B cell (primary cell): ENCODE data around the gene ALG3. TPM values are rescaled to one million over a fixed set of nuclear protein-coding genes. Genes with fewer than 3 reads are reported as not detected.
A peak's percentile ranks its signal among the peaks of the same experiment; 100 is the strongest.

Source experiments
- ATAC-seq: fragments of 200-7000 bp; cut with Tn5 transposase; one replicate; pipeline ENCODE4 v1.10.0; 2021; ENCODE audit warnings: low read depth, mild to moderate bottlenecking, moderate number of reproducible peaks, moderate library complexity
- CTCF ChIA-PET: fragments of 350-600 bp; sonication (Branson Sonifier 250); formaldehyde crosslinking; loops from one replicate; lab custom pipeline; 2021; ENCODE audit warnings: antibody characterized with exemption, inconsistent platforms; lab: Charles Lee
- POLR2A ChIA-PET: fragments of 350-600 bp; sonication (Branson Sonifier 250); formaldehyde crosslinking; loops from one replicate; lab custom pipeline; 2021; ENCODE audit warnings: antibody characterized with exemption; lab: Charles Lee
- DNase-seq: peaks from one replicate; pipeline ENCODE4 v3.0.0; 2013
- H2AFZ ChIP-seq: 2 replicates; pipeline ENCODE4 v1.6.1; 2012; ENCODE audit warnings: mild to moderate bottlenecking, low read depth, low read length; ENCODE audit not compliant: insufficient read depth, poor library complexity, severe bottlenecking
- H3K27ac ChIP-seq, 2 donors: 1 replicate in 1 of 2; 2 replicates in 1 of 2; pipeline ENCODE4 v1.5.1; 2012 to 2013; ENCODE audit warnings: low read length in 2 of 2, mild to moderate bottlenecking in 2 of 2, moderate library complexity in 1 of 2
- H3K27me3 ChIP-seq, 4 experiments: fragments of 200-600 bp in 1 of 4; sonication (generic) in 1 of 4; replicated peaks in 1 of 4; 1 replicate in 2 of 4; 2 replicates in 2 of 4; pipeline versions ENCODE4 v1.6.1 to v1.7.0; 2013 to 2016; ENCODE audit warnings: low read length in 3 of 4, mild to moderate bottlenecking in 2 of 4, mixed read lengths in 1 of 4, moderate library complexity in 1 of 4; ENCODE audit not compliant: insufficient read depth in 4 of 4, control insufficient read depth in 3 of 4; ENCODE audit errors: control extremely low read depth in 1 of 4
- H3K36me3 ChIP-seq, 2 experiments: replicated peaks in 1 of 2; 1 replicate in 1 of 2; 2 replicates in 1 of 2; pipeline versions ENCODE4 v1.6.1 to v1.7.1; 2013; ENCODE audit warnings: low read length in 1 of 2; ENCODE audit not compliant: insufficient read depth in 2 of 2, control insufficient read depth in 1 of 2; ENCODE audit errors: control extremely low read depth in 1 of 2, extremely low read depth in 1 of 2
- H3K4me1 ChIP-seq, 2 donors: fragments of 200-600 bp in 1 of 2; sonication (generic) in 1 of 2; 1 replicate in 1 of 2; 2 replicates in 1 of 2; pipeline versions ENCODE4 v1.5.1 to v1.6.1; 2013 to 2017; ENCODE audit warnings: low read length in 2 of 2; ENCODE audit not compliant: control insufficient read depth in 2 of 2, insufficient read depth in 2 of 2
- H3K4me2 ChIP-seq: replicated peaks from 2 replicates; pipeline ENCODE3; 2012; ENCODE audit warnings: mild to moderate bottlenecking, low read depth, low read length; ENCODE audit not compliant: poor library complexity, severe bottlenecking
- H3K4me3 ChIP-seq, 5 experiments: fragments of 200-600 bp in 1 of 5; sonication (generic) in 1 of 5; 1 replicate in 3 of 5; 2 replicates in 2 of 5; pipeline versions ENCODE4 v1.5.1 to v1.7.0; 2011 to 2016; ENCODE audit warnings: low read length in 4 of 5, mild to moderate bottlenecking in 4 of 5, low read depth in 2 of 5, control low read depth in 1 of 5, moderate library complexity in 1 of 5; ENCODE audit not compliant: insufficient read depth in 1 of 5; ENCODE audit errors: control extremely low read depth in 1 of 5, extremely low read depth in 1 of 5
- H3K79me2 ChIP-seq: fragments of 200-600 bp; sonication (generic); one replicate; pipeline ENCODE4 v1.6.0; 2016; ENCODE audit warnings: low read length; ENCODE audit not compliant: control insufficient read depth, insufficient read depth
- H3K9ac ChIP-seq: fragments of 200-600 bp; sonication (generic); 2 replicates; pipeline ENCODE4 v1.6.1; 2017; ENCODE audit warnings: mild to moderate bottlenecking, low read length, moderate library complexity
- H3K9me3 ChIP-seq, 3 donors: one replicate each; pipeline versions ENCODE4 v1.6.1 to v1.7.1; 2013; ENCODE audit warnings: low read length in 2 of 3; ENCODE audit not compliant: control insufficient read depth in 2 of 3, insufficient read depth in 1 of 3; ENCODE audit errors: control extremely low read depth in 1 of 3
- H4K20me1 ChIP-seq: 2 replicates; pipeline ENCODE4 v1.6.0; 2012; ENCODE audit warnings: mild to moderate bottlenecking, low read length; ENCODE audit not compliant: insufficient read depth, control insufficient read depth, poor library complexity, severe bottlenecking
- H3K27ac Mint-ChIP-seq: one replicate; pipeline ENCODE4 v1.8.0; 2021; ENCODE audit warnings: mixed read lengths
- H3K27me3 Mint-ChIP-seq: one replicate; pipeline ENCODE4 v1.8.0; 2021; ENCODE audit warnings: mixed read lengths
- H3K4me1 Mint-ChIP-seq: one replicate; pipeline ENCODE4 v1.8.0; 2021; ENCODE audit warnings: mixed read lengths
- H3K4me3 Mint-ChIP-seq: one replicate; pipeline ENCODE4 v1.8.0; 2021; ENCODE audit warnings: mixed read lengths
- H3K9me3 Mint-ChIP-seq: one replicate; pipeline ENCODE4 v1.8.0; 2022; ENCODE audit warnings: mixed read lengths; ENCODE audit not compliant: insufficient read depth
- CTCF ChIP-seq: fragments of 200-600 bp; IDR thresholded peaks from one replicate; pipeline ENCODE4 v1.8.0; 2022; ENCODE audit warnings: antibody characterized with exemption, mild to moderate bottlenecking
- EZH2 ChIP-seq: IDR thresholded peaks from 2 replicates; pipeline ENCODE4 v1.6.1; 2012; ENCODE audit warnings: borderline replicate concordance, low read depth, mild to moderate bottlenecking, moderate library complexity, low read length; ENCODE audit not compliant: insufficient read depth, poor library complexity, severe bottlenecking
- WGBS: methylation state at CpG from one replicate; pipeline ENCODE4 v1.1.5; 2013; ENCODE audit warnings: missing lambda C conversion rate; ENCODE audit not compliant: insufficient coverage; 5-methylcytosine and 5-hydroxymethylcytosine counted together
- intact Hi-C: fragments of 100-400 bp; cut with micrococcal nuclease; formaldehyde crosslinking; loops from one replicate; pipeline ENCODE4 v1.10.0; 2022
- polyA plus RNA-seq: library from polyadenylated mRNA; depleted of rRNA; stranded (reverse); fragments of >200 nt; gene quantifications from 2 replicates; pipeline ENCODE4 v1.2.3, GENCODE V29; 2012
- total RNA-seq, 2 donors: library from RNA; stranded (reverse); fragments of 120-200 nt in 1 of 2; gene quantifications; 1 replicate in 1 of 2; 2 replicates in 1 of 2; pipeline versions ENCODE4 v1.2.3 to v1.2.4, GENCODE V29; 2013 to 2022

Gene ALG3
- total and polyA plus RNA-seq, 2 donors (not counting 1 experiment from before 2014, with no cell fraction given) = 36.1 to 38.6 TPM

DNA sequence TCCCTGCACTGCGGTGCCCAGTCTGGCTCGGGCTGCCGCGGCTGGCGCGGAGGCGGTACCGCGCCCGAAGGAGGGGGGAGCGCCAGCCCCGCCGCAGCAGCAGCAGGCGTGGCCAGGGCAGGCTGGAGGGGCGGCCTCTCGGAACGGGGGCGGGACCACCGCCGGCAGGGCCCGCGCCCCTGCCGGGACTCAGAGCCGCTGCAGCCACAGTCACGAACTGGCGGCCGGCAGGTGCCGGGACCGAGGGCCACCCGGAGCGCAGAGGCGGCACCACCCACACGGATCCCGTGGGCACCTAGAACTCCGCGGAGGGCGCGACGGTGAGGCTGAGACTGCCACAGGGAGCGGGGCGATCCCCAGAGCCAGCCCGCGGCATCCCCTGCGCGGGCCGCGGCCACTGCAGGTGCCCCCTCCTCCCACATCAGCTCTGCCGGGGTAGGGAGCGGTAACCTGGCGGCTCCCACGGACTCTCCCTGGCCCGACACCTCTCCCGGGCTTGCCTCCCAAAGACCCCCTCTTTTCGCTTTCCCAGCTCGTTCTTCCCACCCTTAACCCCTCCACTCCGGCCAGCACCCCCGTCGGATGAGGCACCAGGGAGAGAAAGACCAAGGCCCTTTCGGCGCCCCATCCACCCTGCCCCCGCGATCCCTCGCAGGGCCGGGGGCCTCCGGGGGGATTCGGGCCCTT, 19.2 kb downstream of the ALG3 start, which contains the start of gene VWA5B2:
Gene VWA5B2, plus strand, starts transcription at position 192 of the 687 bp plus-strand sequence. CDS start 944 bp downstream, outside the sequence.
- CTCF ChIA-PET = interaction anchor here (1.0 to 2.4 kb wide), 4 partner anchors 11 to 334 kb away, joined by 3 to 12 read pairs (median 5); no protein-coding TSS in a partner anchor
- TF ChIP-seq CTCF = peak; percentile 37
- no peak for TF ChIP-seq EZH2
- peak within 1 kb of the TSS; percentile 72 for H3K9ac ChIP-seq
- H2AFZ ChIP-seq = peak within 1 kb of the TSS; percentile 82
- no peak within 1 kb of the TSS for H3K27ac ChIP-seq
- intact Hi-C loops = loop anchor here (1.0 to 5.0 kb wide), 5 partner anchors 43 to 345 kb away; partner anchors contain the start of genes ABCF3, AP2M1, EIF2B5 and PARL
- H3K4me2 ChIP-seq = peak within 1 kb of the TSS; percentile 100
- peaks cover 15 to 25% of the 10 kb centered on the region in 2 donors for H3K4me1 ChIP-seq
- H3K4me3 ChIP-seq = peak within 1 kb of the TSS; percentile 9 to 74 (median 59)
- peak; percentile 88 for DNase-seq
- H3K27ac Mint-ChIP-seq = no peak within 1 kb of the TSS
- ATAC-seq = peak; percentile 98
- POLR2A ChIA-PET = interaction anchor here (1.4 kb wide), 1 partner anchor 20 kb away, joined by 3 read pairs; the partner anchor contains the start of gene EEF1AKMT4
- H4K20me1 ChIP-seq = no peaks in the 10 kb centered on the region
- under 1% methylated on average over 66 of the region's 66 CpGs for WGBS
- H3K4me3 Mint-ChIP-seq = peak within 1 kb of the TSS; percentile 85
- no peaks in the 10 kb centered on the region for H3K9me3 Mint-ChIP-seq
- peaks cover 0 to 73% (median 39%) of the 10 kb centered on the region in 4 experiments for H3K27me3 ChIP-seq
- peaks cover 20% of the 10 kb centered on the region for H3K4me1 Mint-ChIP-seq
- H3K9me3 ChIP-seq = peaks cover 0 to 3% (median 0%) of the 10 kb centered on the region in 3 donors
- H3K36me3 ChIP-seq = no peaks in the 10 kb centered on the region
- H3K27me3 Mint-ChIP-seq = peaks cover 44% of the 10 kb centered on the region
- no peaks in the 10 kb centered on the region for H3K79me2 ChIP-seq
